ENCODE results near the gene ZNF25. TPM values are rescaled to one million over a fixed set of nuclear protein-coding genes. Genes with fewer than 3 reads are reported as not detected.

ZNF25 gene
- total and polyA plus RNA-seq, 4 donors = 0.93 to 2.8 (median 1.7) TPM

DNA sequence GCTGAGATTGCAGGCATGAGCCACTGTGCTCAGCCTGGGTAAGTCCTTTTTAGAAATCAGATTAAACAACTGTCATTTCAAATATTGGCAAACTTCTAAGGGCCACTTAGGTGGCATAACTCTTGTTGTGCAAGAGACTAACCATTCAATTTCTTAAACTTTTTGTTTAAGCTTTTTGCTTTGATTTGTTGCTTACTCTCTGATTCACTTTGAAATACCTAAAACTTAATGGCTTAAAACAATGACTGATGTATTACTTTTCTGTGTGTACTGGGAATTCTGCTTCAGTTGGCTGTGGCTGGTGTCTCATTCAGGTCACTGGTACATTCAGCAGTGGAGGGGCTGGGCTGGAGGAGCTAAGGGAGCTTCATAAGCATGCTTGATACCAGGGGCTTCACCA is 28.9 kb downstream of the ZNF25 start:
- DNase-seq (ENCODE audit: low spot score) = no peak
- H3K9me3 ChIP-seq (ENCODE audit: control insufficient read depth in 4 of 4, low read length in 3 of 4) = peaks cover under 1 to 7% (median 3%) of the 10 kb centered on the region in 4 donors
- H3K4me3 ChIP-seq (ENCODE audit: low read depth in 1 of 3, low read length in 3 of 3) = no peak overlapping the region
- no peaks in the 10 kb centered on the region for H3K4me1 ChIP-seq (ENCODE audit: control insufficient read depth in 4 of 4, insufficient read depth in 4 of 4, low read length in 3 of 4)
- H3K27me3 ChIP-seq (ENCODE audit: control insufficient read depth in 4 of 4, insufficient read depth in 4 of 4, low read length in 3 of 4) = no peaks in the 10 kb centered on the region
- H3K36me3 ChIP-seq (ENCODE audit: control insufficient read depth in 4 of 4, insufficient read depth in 3 of 4, low read depth in 1 of 4, low read length in 3 of 4) = peaks cover 2 to 15% (median 10%) of the 10 kb centered on the region in 4 donors
- H3K9ac ChIP-seq (ENCODE audit: low read depth in 1 of 2, low read length in 2 of 2) = no peak overlapping the region
- H3K27ac ChIP-seq (ENCODE audit: low read depth in 1 of 2, low read length in 2 of 2) = no peak overlapping the region
- TF ChIP-seq, protein P1, sequence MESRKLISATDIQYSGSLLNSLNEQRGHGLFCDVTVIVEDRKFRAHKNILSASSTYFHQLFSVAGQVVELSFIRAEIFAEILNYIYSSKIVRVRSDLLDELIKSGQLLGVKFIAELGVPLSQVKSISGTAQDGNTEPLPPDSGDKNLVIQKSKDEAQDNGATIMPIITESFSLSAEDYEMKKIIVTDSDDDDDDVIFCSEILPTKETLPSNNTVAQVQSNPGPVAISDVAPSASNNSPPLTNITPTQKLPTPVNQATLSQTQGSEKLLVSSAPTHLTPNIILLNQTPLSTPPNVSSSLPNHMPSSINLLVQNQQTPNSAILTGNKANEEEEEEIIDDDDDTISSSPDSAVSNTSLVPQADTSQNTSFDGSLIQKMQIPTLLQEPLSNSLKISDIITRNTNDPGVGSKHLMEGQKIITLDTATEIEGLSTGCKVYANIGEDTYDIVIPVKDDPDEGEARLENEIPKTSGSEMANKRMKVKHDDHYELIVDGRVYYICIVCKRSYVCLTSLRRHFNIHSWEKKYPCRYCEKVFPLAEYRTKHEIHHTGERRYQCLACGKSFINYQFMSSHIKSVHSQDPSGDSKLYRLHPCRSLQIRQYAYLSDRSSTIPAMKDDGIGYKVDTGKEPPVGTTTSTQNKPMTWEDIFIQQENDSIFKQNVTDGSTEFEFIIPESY (IDR thresholded peaks at IDR 0.05) = no peak
- TF ChIP-seq FOXA1 (IDR thresholded peaks at IDR 0.05) (no peak), GABPA (IDR thresholded peaks at IDR 0.05 in 1 of 2, conservative IDR thresholded peaks at IDR 0.05 in 1 of 2) (no peak), RAD21 (IDR thresholded peaks at IDR 0.05) (no peak), YY1 (IDR thresholded peaks at IDR 0.05) (no peak)
- TF ChIP-seq, protein P2, sequence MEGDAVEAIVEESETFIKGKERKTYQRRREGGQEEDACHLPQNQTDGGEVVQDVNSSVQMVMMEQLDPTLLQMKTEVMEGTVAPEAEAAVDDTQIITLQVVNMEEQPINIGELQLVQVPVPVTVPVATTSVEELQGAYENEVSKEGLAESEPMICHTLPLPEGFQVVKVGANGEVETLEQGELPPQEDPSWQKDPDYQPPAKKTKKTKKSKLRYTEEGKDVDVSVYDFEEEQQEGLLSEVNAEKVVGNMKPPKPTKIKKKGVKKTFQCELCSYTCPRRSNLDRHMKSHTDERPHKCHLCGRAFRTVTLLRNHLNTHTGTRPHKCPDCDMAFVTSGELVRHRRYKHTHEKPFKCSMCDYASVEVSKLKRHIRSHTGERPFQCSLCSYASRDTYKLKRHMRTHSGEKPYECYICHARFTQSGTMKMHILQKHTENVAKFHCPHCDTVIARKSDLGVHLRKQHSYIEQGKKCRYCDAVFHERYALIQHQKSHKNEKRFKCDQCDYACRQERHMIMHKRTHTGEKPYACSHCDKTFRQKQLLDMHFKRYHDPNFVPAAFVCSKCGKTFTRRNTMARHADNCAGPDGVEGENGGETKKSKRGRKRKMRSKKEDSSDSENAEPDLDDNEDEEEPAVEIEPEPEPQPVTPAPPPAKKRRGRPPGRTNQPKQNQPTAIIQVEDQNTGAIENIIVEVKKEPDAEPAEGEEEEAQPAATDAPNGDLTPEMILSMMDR (IDR thresholded peaks at IDR 0.05; ENCODE audit: low read depth, low read length, missing input control) = no peak

DNA sequence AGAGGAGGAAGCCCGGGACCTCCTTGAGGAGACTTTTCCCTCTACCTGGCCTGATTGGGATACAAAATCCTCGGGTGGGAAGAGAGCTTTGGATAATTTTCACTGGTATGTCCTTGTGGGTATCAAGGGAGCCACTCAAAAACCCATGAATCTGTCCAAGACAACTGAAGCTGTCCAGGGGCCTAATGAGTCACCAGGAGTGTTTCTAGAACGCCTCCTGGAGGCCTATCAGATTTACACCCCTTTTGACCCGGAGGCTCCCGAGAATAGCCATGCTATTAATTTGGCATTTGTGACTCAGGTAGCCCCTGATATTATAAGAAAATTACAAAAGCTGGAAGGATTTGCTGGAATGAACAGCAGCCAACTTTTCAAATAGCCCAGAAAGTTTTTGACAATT is 38.6 kb downstream of the ZNF25 start:
- H3K27me3 ChIP-seq (ENCODE audit: control insufficient read depth in 4 of 4, insufficient read depth in 4 of 4, low read length in 3 of 4) = no peaks in the 10 kb centered on the region
- H3K36me3 ChIP-seq (ENCODE audit: control insufficient read depth in 4 of 4, insufficient read depth in 3 of 4, low read depth in 1 of 4, low read length in 3 of 4) = no peaks in the 10 kb centered on the region
- no peak overlapping the region for H3K27ac ChIP-seq (ENCODE audit: low read depth in 1 of 2, low read length in 2 of 2)
- DNase-seq (ENCODE audit: low spot score) = no peak
- TF ChIP-seq EGR1 (IDR thresholded peaks at IDR 0.05; ENCODE audit: low read depth in 2 of 2) (no peak), TAF1 (conservative IDR thresholded peaks at IDR 0.05) (no peak), RXRA (IDR thresholded peaks at IDR 0.05) (no peak), FOXA2 (IDR thresholded peaks at IDR 0.05) (no peak), YY1 (IDR thresholded peaks at IDR 0.05) (no peak), HNF4A (conservative IDR thresholded peaks at IDR 0.05) (no peak), FOXA1 (IDR thresholded peaks at IDR 0.05) (no peak), JUND (IDR thresholded peaks at IDR 0.05) (no peak)
- TF ChIP-seq, protein P2 (IDR thresholded peaks at IDR 0.05; ENCODE audit: low read depth, low read length, missing input control) = no peak
- TF ChIP-seq, protein P1 (IDR thresholded peaks at IDR 0.05) = no peak
- TF ChIP-seq, protein P3, sequence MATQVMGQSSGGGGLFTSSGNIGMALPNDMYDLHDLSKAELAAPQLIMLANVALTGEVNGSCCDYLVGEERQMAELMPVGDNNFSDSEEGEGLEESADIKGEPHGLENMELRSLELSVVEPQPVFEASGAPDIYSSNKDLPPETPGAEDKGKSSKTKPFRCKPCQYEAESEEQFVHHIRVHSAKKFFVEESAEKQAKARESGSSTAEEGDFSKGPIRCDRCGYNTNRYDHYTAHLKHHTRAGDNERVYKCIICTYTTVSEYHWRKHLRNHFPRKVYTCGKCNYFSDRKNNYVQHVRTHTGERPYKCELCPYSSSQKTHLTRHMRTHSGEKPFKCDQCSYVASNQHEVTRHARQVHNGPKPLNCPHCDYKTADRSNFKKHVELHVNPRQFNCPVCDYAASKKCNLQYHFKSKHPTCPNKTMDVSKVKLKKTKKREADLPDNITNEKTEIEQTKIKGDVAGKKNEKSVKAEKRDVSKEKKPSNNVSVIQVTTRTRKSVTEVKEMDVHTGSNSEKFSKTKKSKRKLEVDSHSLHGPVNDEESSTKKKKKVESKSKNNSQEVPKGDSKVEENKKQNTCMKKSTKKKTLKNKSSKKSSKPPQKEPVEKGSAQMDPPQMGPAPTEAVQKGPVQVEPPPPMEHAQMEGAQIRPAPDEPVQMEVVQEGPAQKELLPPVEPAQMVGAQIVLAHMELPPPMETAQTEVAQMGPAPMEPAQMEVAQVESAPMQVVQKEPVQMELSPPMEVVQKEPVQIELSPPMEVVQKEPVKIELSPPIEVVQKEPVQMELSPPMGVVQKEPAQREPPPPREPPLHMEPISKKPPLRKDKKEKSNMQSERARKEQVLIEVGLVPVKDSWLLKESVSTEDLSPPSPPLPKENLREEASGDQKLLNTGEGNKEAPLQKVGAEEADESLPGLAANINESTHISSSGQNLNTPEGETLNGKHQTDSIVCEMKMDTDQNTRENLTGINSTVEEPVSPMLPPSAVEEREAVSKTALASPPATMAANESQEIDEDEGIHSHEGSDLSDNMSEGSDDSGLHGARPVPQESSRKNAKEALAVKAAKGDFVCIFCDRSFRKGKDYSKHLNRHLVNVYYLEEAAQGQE (IDR thresholded peaks at IDR 0.05) = no peak
- TF ChIP-seq, protein P4, sequence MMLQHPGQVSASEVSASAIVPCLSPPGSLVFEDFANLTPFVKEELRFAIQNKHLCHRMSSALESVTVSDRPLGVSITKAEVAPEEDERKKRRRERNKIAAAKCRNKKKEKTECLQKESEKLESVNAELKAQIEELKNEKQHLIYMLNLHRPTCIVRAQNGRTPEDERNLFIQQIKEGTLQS (IDR thresholded peaks at IDR 0.05) = no peak
- TF ChIP-seq, protein P5, sequence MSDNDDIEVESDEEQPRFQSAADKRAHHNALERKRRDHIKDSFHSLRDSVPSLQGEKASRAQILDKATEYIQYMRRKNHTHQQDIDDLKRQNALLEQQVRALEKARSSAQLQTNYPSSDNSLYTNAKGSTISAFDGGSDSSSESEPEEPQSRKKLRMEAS (IDR thresholded peaks at IDR 0.05) = no peak
- H3K4me1 ChIP-seq (ENCODE audit: control insufficient read depth in 4 of 4, insufficient read depth in 4 of 4, low read length in 3 of 4) = no peaks in the 10 kb centered on the region
- no peaks in the 10 kb centered on the region for H3K9me3 ChIP-seq (ENCODE audit: control insufficient read depth in 4 of 4, low read length in 3 of 4)
- H3K9ac ChIP-seq (ENCODE audit: low read depth in 1 of 2, low read length in 2 of 2) = no peak overlapping the region
- 78% methylated on average over 5 of the region's 5 CpGs for WGBS
- H3K4me3 ChIP-seq (ENCODE audit: low read depth in 1 of 3, low read length in 3 of 3) = no peak overlapping the region

Data from liver (tissue), 9 donors.